Measurements from ENCODE around the gene SPCS3.
"Not testable (repeated sequence)": the region's sequence is repeated elsewhere in the genome, so short reads cannot be mapped to it uniquely, and the experiment has no call there.

SPCS3 gene
- total RNA-seq = 210 to 432 (median 403) reads per million in 3 experiments

DNA sequence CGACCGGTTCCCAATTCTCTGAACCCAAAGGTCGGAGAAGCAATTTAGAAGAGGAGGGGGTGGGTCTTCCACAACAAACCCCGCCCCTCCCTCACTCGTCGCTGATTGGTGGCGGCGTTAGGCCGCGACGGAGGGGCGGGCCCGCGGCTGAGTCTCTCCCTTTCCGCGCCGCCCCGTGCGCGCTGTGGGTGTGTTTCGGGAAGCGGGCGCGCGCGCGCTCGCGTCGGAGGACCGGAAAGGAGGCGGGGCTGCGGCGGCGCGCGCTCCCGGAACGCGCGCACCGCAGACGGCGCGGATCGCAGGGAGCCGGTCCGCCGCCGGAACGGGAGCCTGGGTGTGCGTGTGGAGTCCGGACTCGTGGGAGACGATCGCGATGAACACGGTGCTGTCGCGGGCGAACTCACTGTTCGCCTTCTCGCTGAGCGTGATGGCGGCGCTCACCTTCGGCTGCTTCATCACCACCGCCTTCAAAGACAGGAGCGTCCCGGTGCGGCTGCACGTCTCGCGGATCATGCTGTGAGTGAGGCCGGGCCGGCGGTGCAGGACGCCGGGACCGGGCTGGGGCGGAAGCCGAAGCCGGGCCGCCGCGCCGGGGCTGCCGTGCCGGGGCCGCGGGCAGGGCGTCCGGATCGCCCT is at the start of gene SPCS3:
Gene SPCS3, plus strand, starts transcription at position 263 of the 636 bp plus-strand sequence. Its CDS starts 111 bp downstream, at position 374.
- peak; percentile 94 for DNase-seq

DNA sequence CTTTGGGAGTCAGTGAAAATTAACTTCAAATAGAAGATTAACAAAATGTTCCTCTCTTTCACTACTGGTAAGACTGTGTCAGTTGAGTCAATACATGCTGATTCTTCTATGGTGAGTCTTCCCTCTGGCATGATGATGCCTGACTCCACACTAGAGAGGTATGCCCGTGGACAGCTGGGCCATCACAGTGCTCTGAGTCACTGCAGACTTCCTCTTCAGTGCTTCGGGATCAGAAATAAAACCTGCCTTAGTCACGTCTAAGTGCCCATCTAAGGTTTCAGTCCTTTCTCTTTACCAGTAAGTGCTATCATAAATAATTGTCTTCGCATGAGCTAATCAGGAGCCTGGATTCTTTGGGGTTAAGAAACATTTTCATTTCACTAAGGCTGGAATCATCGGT is 49.1 kb upstream of the SPCS3 start:
- no peak for DNase-seq

DNA sequence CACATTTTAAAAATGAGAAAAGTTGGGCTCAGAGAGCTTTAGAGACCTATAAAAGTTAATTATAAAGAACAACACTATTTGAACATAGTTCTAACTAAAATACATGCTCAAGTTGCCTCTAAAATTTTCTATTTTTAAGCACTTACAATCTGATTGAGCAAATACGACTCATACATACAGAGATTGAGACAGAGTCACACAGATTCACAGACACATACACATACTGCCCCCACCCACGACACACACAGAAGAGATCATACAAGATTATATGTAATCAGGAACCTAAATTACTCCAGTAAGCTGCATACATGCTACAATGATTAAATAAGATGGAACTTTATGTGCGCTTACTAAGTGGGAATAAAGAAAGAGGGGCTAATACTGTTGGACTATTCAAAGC is 48.0 kb upstream of the SPCS3 start:
- no peak for DNase-seq

DNA sequence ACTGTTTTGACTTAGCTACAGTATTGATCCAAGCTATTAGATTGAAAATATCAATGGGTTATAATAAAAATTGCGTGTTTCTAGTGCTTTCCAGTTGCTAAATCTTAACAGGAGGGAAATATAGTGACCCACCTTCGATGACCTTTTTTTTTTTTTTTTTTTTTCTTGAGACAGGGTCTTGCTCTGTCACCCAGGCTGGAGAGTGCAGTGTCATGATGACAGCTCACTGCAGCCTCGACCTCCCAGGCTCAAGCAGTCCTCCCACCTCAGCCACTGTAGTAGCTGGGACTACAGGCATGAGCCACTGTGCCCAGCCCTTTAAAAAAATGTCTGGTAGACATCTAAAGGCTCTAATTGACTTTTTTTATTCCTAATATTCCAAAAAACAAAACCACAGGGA is 47.0 kb upstream of the SPCS3 start:
- DNase-seq = no peak

DNA sequence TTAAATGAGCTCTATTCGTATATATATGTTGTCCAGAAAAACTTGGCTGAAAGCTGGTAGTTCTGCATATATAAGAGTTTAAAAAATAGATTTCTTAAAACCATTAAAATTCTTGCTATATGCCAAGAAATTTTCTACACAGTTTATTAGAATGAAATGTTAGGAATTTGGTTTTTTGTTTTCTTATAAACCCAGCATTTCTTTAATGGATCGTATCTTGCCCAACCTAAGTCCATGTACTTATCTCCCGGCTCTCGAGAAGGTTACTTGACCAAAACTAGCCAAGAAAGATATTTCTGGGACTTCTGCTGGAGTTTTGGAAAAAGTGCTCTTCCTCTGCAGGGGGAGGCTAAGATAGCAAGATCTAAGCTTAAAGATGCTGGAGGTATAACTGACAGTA is 46.0 kb upstream of the SPCS3 start:
- no peak for DNase-seq

DNA sequence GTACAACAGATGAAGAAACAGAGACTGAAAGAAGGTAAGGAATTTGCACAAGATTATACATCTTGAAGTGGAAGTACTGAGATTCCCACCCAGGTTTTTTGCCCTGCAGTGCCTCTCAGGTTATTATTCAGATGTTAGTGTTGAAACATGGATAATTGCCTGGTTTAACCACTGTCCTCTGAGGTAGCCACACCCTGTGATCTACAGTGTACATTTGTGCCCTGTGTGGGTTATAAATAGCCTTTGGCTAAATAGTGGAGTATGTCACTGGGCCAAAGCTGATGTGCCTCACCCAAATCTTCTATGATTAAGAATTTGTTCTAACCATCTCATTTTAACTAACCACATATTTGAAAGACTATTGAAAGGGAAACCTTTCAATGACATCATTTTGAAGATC is 45.3 kb upstream of the SPCS3 start:
- DNase-seq = no peak

DNA sequence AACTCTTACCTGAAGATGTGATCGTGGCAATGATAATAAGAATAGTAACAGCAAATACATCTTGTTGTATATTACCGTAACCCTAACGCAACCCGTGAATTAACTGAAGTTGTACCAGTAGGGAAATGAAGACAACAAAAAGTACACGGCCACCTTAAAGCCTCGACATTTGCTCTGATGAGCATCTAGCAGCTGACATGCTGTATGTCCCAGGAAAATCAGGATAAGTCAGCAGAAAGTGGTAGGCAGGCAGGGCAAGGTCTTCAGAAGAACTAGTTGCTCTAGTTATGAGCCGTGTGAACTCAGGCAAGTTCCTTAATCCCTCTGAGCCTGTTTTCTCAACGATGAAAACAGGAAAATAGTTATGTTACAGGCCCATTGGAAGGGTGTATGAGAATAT is 43.1 kb upstream of the SPCS3 start:
- DNase-seq = no peak

DNA sequence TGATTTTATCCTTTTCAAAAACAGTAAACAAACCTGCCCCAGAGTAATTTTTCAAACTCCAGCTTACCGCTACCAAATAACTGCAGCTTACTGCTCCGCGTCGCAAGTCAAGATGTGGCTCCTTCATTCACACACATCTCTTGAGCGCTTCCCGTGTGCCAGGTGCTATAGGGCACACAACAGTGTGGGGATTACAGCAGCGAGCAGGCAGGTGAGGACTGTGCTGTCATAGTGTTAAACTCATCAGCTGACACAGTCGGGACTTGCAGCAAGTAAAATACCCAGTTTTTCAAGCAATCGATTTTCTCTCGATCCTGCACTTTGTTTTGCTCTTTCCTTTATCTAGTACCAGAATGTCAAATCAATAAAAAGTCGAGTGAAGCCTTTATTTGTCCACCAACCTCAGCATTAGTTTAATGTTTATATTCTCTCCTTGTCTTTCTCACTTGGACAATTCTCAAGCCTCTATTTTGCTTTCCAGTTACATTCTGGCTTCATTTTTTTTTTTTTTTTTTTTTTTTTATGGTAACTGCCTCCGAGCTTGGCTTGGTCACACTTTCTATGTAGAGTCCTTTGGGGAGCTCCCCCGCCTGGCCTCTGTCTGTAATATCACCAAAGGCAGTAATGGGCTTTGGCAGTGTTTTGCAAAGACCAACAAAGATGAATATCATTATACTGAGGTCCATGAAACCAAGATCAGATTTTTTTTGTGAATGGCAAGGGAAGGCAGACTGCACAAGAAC is 42.4 kb upstream of the SPCS3 start:
- no peak for DNase-seq

DNA sequence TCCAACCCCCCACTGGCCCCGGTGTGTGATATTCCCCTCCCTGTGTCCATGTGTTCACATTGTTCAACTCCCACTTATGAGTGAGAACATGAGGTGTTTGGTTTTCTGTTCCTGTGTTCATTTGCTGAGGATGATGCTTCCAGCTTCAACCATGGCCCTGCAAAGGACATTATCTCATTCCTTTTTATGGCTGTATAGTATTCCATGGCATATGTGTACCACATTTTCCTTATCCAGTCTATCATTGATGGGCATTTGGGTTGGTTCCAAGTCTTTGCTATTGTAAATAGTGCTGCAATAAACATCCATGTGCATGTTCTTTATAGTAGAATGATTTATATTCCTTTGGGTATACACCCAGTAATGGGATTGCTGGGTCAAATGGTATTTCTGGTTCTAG is 40.2 kb upstream of the SPCS3 start:
- DNase-seq = not testable (repeated sequence)

DNA sequence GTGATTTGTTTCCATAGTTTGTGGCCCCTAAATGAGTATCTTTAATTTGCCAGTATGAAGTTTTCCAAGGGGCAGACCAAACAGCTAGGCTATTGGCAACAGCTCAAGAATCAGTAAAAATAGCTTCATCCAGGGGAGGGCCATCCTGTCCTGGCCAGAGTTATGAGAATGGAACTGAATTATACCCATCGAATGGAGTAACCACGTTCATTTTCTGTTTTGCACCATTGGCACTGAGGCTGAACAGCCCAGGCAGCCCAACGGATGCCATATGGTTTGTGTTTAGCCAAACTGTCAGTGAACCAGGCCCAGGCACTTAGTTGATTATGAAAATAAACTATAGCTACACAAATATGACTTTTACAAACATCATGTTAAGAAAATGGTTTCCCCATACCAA is 33.0 kb upstream of the SPCS3 start:
- DNase-seq = no peak

DNA sequence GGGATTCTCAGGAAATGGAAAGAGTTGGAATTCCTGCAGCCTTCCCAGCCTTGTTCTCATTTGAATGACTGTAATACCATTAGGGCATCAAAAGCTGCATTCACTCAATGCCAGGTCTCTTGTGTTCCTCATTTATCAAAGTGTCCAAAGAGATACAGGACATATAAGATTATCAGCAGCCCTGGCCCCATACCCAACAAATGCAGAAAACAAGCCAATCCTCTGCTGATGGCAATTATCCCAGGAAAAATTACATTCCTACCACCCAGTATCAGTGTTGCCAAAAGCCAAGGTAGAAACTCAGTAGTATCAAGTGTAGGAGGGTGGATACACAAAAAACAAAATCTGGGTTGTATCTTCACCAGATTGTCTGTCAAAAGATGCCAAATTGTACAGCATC is 32.2 kb upstream of the SPCS3 start:
- no peak for DNase-seq

DNA sequence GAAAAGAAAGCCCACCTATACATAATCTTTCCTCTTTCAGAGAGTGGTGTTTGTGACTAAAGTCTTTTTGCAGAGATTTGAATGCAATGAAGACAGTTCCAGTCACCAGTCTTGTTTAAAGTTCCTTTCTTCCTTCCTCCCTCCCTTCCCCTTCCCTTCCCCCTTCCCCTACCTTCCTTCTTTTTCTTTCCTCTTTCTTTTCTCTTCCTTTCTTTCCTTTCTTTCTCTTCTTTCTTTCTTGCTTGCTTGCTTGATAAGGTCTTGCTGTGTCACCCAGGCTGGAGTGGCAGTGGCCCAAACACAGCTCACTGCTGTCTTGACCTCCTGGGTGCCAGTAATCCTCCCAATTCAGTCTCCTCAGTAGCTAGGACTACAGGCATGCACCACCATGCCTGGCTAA is 31.7 kb upstream of the SPCS3 start:
- DNase-seq = no peak

DNA sequence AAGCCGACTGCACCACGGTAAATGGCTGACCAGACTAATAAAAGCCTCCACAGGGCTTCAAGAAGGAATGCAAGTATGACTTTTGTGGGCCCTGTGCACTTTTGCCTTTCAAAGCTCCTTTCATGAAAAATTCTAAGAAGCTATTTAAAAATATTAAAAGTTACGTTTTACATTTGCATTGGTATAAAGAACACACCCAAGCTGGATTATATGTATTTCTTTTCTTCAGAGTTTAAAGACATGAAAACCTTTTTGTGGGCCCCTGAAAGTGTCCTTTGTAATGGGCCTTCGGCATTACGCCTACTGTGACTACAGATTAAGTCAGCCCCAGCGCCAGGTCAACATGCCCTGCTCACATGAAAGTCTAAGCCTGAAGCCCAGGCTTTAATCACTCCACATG is 30.2 kb upstream of the SPCS3 start:
- no peak for DNase-seq

DNA sequence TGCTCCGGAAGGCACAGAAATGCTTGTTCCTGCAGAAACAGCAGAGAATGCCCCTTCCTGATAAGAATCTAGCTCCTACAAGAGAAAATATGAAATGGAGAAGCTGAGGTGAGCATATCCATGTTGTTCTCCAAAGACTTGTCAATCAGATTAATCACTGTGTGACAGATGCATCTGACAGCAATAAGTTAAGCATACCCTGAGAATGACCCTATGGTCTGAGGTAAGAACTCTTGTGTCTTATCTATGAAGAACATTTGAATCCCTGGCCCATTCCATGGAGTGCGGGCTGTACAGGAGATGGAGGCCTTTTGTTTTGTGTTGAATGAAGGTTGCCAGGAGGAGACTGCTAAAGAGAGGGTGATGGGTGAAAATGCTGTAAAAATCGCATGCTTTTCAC is 29.2 kb upstream of the SPCS3 start:
- DNase-seq = no peak

DNA sequence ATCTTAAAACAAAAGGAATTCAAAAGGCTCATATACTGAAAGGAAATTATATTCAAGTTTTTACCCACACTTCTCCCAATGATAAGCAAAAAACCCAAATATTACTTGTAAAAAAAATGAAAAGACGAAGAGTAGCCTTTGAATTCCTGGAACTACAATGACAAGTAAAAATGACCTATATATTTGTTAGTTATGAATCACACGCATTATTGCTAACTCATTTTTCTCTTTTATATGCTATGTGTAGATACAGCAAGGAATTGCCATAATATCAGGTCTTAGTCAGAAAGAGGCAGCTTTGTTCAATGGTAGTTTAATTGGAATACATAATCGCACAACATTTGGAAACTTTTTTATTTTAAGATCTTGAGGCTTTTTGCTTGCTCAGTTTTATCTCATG is 28.0 kb upstream of the SPCS3 start:
- DNase-seq = no peak

DNA sequence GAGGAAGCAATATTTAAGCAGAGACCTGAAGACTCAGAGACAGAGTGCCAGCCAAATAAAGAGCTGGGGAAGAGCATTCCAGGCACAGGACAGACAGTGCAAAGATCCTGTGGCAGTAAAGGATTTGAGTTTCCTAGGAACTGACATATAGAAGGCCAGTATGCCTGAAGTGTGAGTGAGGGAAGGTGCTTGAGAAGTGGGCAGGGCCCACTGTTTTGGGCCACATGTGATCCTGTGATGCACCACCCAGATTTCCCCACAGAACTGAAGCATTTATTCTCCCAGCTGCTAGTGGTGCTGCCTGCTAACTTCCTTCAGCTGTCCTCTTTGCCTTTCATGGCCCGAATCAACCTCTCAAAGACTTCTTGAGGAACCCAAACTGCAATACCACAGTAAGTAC is 26.8 kb upstream of the SPCS3 start:
- DNase-seq = no peak

DNA sequence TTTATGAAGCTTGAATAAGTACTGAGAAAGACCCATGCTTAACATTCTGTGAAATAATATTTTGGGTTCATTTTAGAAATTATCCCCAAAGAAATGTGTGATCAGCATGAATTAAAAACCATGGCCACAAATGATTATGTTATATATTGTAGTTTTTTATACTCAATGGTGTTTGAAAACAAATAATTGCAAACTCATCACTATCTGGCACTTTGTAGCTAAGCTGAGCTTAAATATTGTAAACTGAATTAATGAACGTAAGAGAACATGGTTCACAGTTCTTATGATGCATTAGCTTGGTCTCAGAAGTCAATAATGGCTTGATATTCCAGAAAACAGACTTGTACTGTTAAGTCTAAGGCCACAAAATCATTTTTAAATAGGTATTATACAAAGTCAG is 26.1 kb upstream of the SPCS3 start:
- no peak for DNase-seq

DNA sequence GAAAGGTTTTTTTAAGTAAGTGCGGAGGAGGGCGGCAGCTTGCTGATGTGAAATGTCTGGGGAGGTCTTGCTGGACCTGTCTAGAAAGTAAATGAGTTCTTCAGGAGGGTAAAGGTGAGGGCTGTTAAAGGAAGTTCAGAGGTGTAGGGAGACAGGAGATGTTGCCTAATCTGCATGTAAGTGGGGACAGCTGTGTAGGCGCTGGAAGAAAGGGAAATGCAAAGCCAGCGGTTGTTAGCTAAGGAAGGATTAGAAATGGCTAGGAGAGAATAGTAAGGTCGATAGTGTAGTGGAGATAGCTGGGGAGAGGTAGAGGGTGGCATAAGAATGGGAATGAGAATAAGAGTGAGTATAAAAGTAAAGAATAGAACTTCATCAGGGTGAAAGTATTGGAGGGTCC is 23.9 kb upstream of the SPCS3 start:
- not testable (repeated sequence) for DNase-seq

DNA sequence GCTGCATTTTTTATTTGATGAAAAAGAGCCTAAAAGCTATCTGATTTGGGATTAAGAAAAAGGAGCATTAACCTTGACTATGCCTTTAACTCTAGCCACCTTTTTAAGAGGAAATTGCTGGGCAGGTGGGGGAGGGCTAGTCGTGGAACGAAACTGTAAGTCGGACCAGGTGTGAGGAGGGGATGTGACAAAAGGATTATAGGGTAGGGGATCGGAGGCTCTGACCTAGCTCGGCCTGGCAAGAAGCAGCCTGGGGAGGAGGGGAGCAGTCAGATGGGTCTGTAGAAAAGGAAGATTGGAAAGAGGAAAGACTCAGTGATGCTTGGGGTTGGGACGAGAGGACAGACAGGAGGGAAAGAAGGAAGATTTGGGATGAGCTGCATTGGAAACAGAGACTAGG is 21.1 kb upstream of the SPCS3 start:
- no peak for DNase-seq

DNA sequence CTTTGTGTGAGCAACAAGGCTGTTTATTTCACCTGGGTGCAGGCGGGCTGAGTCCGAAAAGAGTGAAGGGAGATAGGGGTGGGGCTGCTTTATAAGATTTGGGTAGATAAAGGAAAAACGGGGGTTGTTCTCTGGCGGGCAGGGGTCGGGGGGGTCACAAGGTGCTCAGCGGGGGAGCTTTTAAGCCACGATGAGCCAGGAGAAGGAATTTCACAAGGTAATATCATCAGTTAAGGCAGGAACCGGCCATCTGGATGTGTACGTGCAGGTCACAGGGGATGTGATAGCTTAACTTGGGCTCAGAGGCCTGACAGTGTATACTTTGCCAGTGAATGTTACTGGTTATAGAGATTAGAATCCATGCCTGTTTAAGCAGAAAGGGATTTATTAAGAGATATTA is 19.7 kb upstream of the SPCS3 start:
- no peak for DNase-seq

DNA sequence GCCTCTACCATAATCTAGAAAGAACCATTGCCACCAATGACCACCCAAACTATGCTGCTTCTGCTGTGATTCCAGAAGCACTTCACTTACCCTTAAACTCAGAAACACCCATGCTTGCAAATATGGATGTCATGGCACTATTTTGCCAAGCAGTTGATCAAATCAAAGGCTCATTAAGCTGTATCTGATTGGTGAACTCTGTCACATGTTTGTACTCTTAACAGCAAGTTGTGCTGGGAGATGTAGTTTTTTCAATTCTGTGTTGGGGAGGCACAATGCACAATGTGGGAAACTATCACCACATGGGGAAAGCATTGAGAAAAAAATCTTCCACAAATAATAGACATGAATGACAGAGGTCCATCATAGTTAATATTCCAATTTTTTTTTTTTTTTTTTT is 19.2 kb upstream of the SPCS3 start:
- DNase-seq = no peak

DNA sequence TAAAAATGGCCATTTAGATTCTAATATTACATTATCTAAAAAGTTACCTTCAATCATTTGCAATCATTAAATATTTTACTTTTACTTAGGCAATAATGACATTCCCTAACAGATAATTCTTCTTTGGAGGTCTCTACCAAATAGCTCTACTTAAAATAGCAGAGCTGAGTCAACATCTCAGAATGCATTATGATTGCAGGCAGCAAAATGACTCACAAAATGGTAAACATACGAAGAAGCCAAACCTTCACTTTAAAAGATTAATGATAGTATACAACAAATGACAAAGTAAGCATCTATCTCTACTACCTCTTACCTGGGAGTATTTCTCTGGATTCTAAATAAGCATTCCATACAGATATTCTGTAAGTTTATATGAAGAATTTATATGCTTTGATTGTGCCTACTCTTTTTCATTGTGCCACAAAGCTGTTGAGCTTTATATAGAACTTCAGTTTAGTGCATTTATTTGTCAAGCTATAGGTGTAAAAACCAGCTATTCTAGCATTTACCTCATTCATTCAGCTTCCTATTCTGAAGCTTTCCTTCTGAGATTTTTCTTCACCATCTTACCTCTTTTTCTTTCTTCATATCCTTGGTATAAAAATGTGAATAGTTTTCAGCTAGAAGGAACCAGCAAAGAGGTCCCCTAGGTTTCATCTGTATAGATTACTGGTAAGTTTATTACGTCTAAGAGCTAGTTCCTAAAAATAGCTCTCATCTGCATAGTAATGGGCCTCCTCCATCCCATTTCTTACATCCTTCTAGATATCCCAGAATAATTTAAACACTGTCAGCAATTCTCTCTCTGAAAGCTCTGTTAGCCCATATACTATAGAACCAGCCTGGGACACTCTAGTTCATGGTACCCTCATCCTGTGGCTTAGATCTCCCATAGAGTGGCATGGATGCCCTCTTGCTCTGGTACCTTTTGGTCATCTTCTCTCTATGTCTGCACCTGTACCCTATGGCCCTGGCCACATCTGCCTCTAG is 17.2 kb upstream of the SPCS3 start:
- no peak for DNase-seq

DNA sequence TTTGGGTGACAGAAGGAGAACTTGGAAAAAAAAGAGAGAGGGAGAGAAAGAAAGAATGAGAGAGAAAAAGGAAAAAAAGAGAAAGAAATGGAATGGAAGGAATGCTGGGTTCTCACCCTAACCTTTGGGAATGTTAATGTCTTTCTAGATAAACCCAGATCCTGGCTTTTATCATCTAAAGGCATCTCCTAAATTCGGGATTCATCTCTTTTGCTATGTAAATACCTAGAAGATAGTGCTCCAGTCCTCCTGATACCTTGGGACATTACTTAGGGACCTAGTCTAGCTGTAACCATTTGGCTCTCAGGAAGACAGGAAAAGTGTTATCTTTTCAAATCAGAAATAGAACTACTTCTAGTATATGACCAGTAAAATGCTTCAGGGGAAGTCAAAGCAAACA is 15.8 kb upstream of the SPCS3 start:
- no peak for DNase-seq
